ENCODE results near the gene ROGDI.

Gene ROGDI

GRCh38 chr16:4797805-4798252 is 4.6 kb downstream of the ROGDI start:
- CTCF ChIA-PET = no interaction called here
- POLR2A ChIA-PET = no interaction called here

GRCh38 chr16:4796982-4797804 is 5.2 kb downstream of the ROGDI start:
- H3K9me3 ChIP-seq (ENCODE audit: control extremely low read depth in 1 of 5, control insufficient read depth in 4 of 5, insufficient read depth in 2 of 5, low read depth in 1 of 5, low read length in 4 of 5) = no peaks in the 10 kb centered on the region
- no peak overlapping the region for H3K27ac ChIP-seq (ENCODE audit: insufficient read depth in 1 of 2, low read depth in 1 of 2, low read length in 2 of 2, poor library complexity in 1 of 2, severe bottlenecking in 2 of 2)
- WGBS (ENCODE audit: insufficient coverage) = 100% methylated on average over 13 of the region's 21 CpGs
- H3K27me3 ChIP-seq (replicated peaks in 2 of 5; ENCODE audit: control insufficient read depth in 4 of 5, insufficient read depth in 5 of 5, low read length in 4 of 5) = no peaks in the 10 kb centered on the region
- ChIA-PET CTCF (interaction anchor here (1.0 kb wide), 1 partner anchor 11 kb away, joined by 3 read pairs; no protein-coding TSS in a partner anchor), POLR2A (no interaction called here)
- H3K4me1 ChIP-seq (ENCODE audit: control extremely low read depth in 1 of 4, control insufficient read depth in 4 of 4, insufficient read depth in 4 of 4, low read length in 3 of 4) = peaks cover 0 to 24% (median 22%) of the 10 kb centered on the region in 4 experiments
- peaks cover 0 to 8% (median 4%) of the 10 kb centered on the region in 4 experiments for H3K36me3 ChIP-seq (ENCODE audit: control insufficient read depth in 4 of 4, insufficient read depth in 4 of 4, low read length in 3 of 4)
- no peak for DNase-seq
- H3K4me3 ChIP-seq (ENCODE audit: control insufficient read depth in 1 of 7, extremely low read depth in 1 of 7, insufficient read depth in 4 of 7, low read depth in 2 of 7, low read length in 6 of 7) = no peak overlapping the region

More at GRCh38 chr16:4797805-4798252, 4.6 kb downstream of the ROGDI start:
- peaks cover 0 to 24% (median 22%) of the 10 kb centered on the region in 4 experiments for H3K4me1 ChIP-seq (ENCODE audit: control extremely low read depth in 1 of 4, control insufficient read depth in 4 of 4, insufficient read depth in 4 of 4, low read length in 3 of 4)
- no peak for DNase-seq
- H3K27me3 ChIP-seq (replicated peaks in 2 of 5; ENCODE audit: control insufficient read depth in 4 of 5, insufficient read depth in 5 of 5, low read length in 4 of 5) = no peaks in the 10 kb centered on the region
- no peaks in the 10 kb centered on the region for H3K9me3 ChIP-seq (ENCODE audit: control extremely low read depth in 1 of 5, control insufficient read depth in 4 of 5, insufficient read depth in 2 of 5, low read depth in 1 of 5, low read length in 4 of 5)
- H3K27ac ChIP-seq (ENCODE audit: insufficient read depth in 1 of 2, low read depth in 1 of 2, low read length in 2 of 2, poor library complexity in 1 of 2, severe bottlenecking in 2 of 2) = no peak overlapping the region
- peaks cover 0 to 8% (median 4%) of the 10 kb centered on the region in 4 experiments for H3K36me3 ChIP-seq (ENCODE audit: control insufficient read depth in 4 of 4, insufficient read depth in 4 of 4, low read length in 3 of 4)
- no peak overlapping the region for H3K4me3 ChIP-seq (ENCODE audit: control insufficient read depth in 1 of 7, extremely low read depth in 1 of 7, insufficient read depth in 4 of 7, low read depth in 2 of 7, low read length in 6 of 7)
- 98% methylated on average over 21 of the region's 22 CpGs for WGBS (ENCODE audit: insufficient coverage)

GRCh38 chr16:4795828-4796572 is 6.4 kb downstream of the ROGDI start:
- DNase-seq = no peak
- no peak overlapping the region for H3K27ac ChIP-seq (ENCODE audit: insufficient read depth in 1 of 2, low read depth in 1 of 2, low read length in 2 of 2, poor library complexity in 1 of 2, severe bottlenecking in 2 of 2)
- POLR2A ChIA-PET = no interaction called here
- H3K4me3 ChIP-seq (ENCODE audit: control insufficient read depth in 1 of 7, extremely low read depth in 1 of 7, insufficient read depth in 4 of 7, low read depth in 2 of 7, low read length in 6 of 7) = no peak overlapping the region
- H3K4me1 ChIP-seq (ENCODE audit: control extremely low read depth in 1 of 4, control insufficient read depth in 4 of 4, insufficient read depth in 4 of 4, low read length in 3 of 4) = peaks cover 0 to 13% (median 11%) of the 10 kb centered on the region in 4 experiments
- H3K27me3 ChIP-seq (replicated peaks in 2 of 5; ENCODE audit: control insufficient read depth in 4 of 5, insufficient read depth in 5 of 5, low read length in 4 of 5) = no peaks in the 10 kb centered on the region
- CTCF ChIA-PET = interaction anchor here (1.0 kb wide), 1 partner anchor 9 kb away, joined by 3 read pairs; no protein-coding TSS in a partner anchor
- H3K9me3 ChIP-seq (ENCODE audit: control extremely low read depth in 1 of 5, control insufficient read depth in 4 of 5, insufficient read depth in 2 of 5, low read depth in 1 of 5, low read length in 4 of 5) = no peaks in the 10 kb centered on the region
- WGBS (ENCODE audit: insufficient coverage) = 92% methylated on average over 20 of the region's 30 CpGs
- H3K36me3 ChIP-seq (ENCODE audit: control insufficient read depth in 4 of 4, insufficient read depth in 4 of 4, low read length in 3 of 4) = peaks cover 0 to 8% (median 4%) of the 10 kb centered on the region in 4 experiments

- no peak for DNase-seq
- Histone ChIP-seq H3K27me3 (replicated peaks in 2 of 5; ENCODE audit: control insufficient read depth in 4 of 5, insufficient read depth in 5 of 5, low read length in 4 of 5) (no peaks in the 10 kb centered on the region), H3K36me3 (ENCODE audit: control insufficient read depth in 4 of 4, insufficient read depth in 4 of 4, low read length in 3 of 4) (peaks cover 0 to 8% (median 4%) of the 10 kb centered on the region in 4 experiments), H3K9me3 (ENCODE audit: control extremely low read depth in 1 of 5, control insufficient read depth in 4 of 5, insufficient read depth in 2 of 5, low read depth in 1 of 5, low read length in 4 of 5) (no peaks in the 10 kb centered on the region), H3K27ac (ENCODE audit: insufficient read depth in 1 of 2, low read depth in 1 of 2, low read length in 2 of 2, poor library complexity in 1 of 2, severe bottlenecking in 2 of 2) (no peak within 1 kb of the TSS), H3K4me1 (ENCODE audit: control extremely low read depth in 1 of 4, control insufficient read depth in 4 of 4, insufficient read depth in 4 of 4, low read length in 3 of 4) (peaks cover 0 to 6% (median 5%) of the 10 kb centered on the region in 4 experiments), H3K4me3 (ENCODE audit: control insufficient read depth in 1 of 7, extremely low read depth in 1 of 7, insufficient read depth in 4 of 7, low read depth in 2 of 7, low read length in 6 of 7) (no peak within 1 kb of the TSS)
- POLR2A ChIA-PET = interaction anchor here (0.6 kb wide), 1 partner anchor 1245 kb away, joined by 3 read pairs; no protein-coding TSS in a partner anchor
- 89% methylated on average over 8 of the region's 14 CpGs for WGBS (ENCODE audit: insufficient coverage)
- CTCF ChIA-PET = no interaction called here
Observed at GRCh38 chr16:4795181-4795827, 7.1 kb downstream of the ROGDI start, which contains the start of gene SMIM22. TSS of gene SMIM22 (plus strand) at chr16:4795369. CDS start at chr16:4795735, 366 bp downstream.

- Histone ChIP-seq H3K4me3 (ENCODE audit: control insufficient read depth in 1 of 7, extremely low read depth in 1 of 7, insufficient read depth in 4 of 7, low read depth in 2 of 7, low read length in 6 of 7) (no peak overlapping the region), H3K4me1 (ENCODE audit: control extremely low read depth in 1 of 4, control insufficient read depth in 4 of 4, insufficient read depth in 4 of 4, low read length in 3 of 4) (no peaks in the 10 kb centered on the region), H3K9me3 (ENCODE audit: control extremely low read depth in 1 of 5, control insufficient read depth in 4 of 5, insufficient read depth in 2 of 5, low read depth in 1 of 5, low read length in 4 of 5) (no peaks in the 10 kb centered on the region), H3K36me3 (ENCODE audit: control insufficient read depth in 4 of 4, insufficient read depth in 4 of 4, low read length in 3 of 4) (peaks cover 0 to 5% (median 2%) of the 10 kb centered on the region in 4 experiments), H3K27ac (ENCODE audit: insufficient read depth in 1 of 2, low read depth in 1 of 2, low read length in 2 of 2, poor library complexity in 1 of 2, severe bottlenecking in 2 of 2) (no peak overlapping the region), H3K27me3 (replicated peaks in 2 of 5; ENCODE audit: control insufficient read depth in 4 of 5, insufficient read depth in 5 of 5, low read length in 4 of 5) (no peaks in the 10 kb centered on the region)
- ChIA-PET POLR2A (no interaction called here), CTCF (no interaction called here)
- 92% methylated on average over 6 of the region's 13 CpGs for WGBS (ENCODE audit: insufficient coverage)
- no peak for DNase-seq
Observed at GRCh38 chr16:4792951-4793513, 9.4 kb downstream of the ROGDI start.

- Histone ChIP-seq H3K4me1 (ENCODE audit: control extremely low read depth in 1 of 4, control insufficient read depth in 4 of 4, insufficient read depth in 4 of 4, low read length in 3 of 4) (no peaks in the 10 kb centered on the region), H3K9me3 (ENCODE audit: control extremely low read depth in 1 of 5, control insufficient read depth in 4 of 5, insufficient read depth in 2 of 5, low read depth in 1 of 5, low read length in 4 of 5) (no peaks in the 10 kb centered on the region), H3K27ac (ENCODE audit: insufficient read depth in 1 of 2, low read depth in 1 of 2, low read length in 2 of 2, poor library complexity in 1 of 2, severe bottlenecking in 2 of 2) (no peak overlapping the region), H3K4me3 (ENCODE audit: control insufficient read depth in 1 of 7, extremely low read depth in 1 of 7, insufficient read depth in 4 of 7, low read depth in 2 of 7, low read length in 6 of 7) (no peak overlapping the region), H3K36me3 (ENCODE audit: control insufficient read depth in 4 of 4, insufficient read depth in 4 of 4, low read length in 3 of 4) (no peaks in the 10 kb centered on the region), H3K27me3 (replicated peaks in 2 of 5; ENCODE audit: control insufficient read depth in 4 of 5, insufficient read depth in 5 of 5, low read length in 4 of 5) (no peaks in the 10 kb centered on the region)
- ChIA-PET POLR2A (no interaction called here), CTCF (no interaction called here)
- 80% methylated on average over 9 of the region's 10 CpGs for WGBS (ENCODE audit: insufficient coverage)
- DNase-seq = no peak
Observed at GRCh38 chr16:4790871-4791270, 11.6 kb downstream of the ROGDI start.
